Tongue (tissue), 2 donors: Measurements from ENCODE around the gene MIS12. TPM values are rescaled to one million over a fixed set of nuclear protein-coding genes. Genes with fewer than 3 reads are reported as not detected.
A peak's percentile ranks its signal among the peaks of the same experiment; 100 is the strongest.

Experiments
- DNase-seq: peaks from one replicate; pipeline ENCODE4 v3.0.0-alpha.2; 2015
- total RNA-seq: library from RNA; depleted of rRNA; stranded (reverse); fragments of >200 nt; gene quantifications from one replicate; pipeline ENCODE4 v1.2.3, GENCODE V29; 2014

Gene MIS12
- total RNA-seq, 1 donor from 2014 or later: 68.2 TPM

- no peak for DNase-seq
These were observed 13.9 kb downstream of the MIS12 start for GRCh38 chr17:5500247-5500588.

DNA sequence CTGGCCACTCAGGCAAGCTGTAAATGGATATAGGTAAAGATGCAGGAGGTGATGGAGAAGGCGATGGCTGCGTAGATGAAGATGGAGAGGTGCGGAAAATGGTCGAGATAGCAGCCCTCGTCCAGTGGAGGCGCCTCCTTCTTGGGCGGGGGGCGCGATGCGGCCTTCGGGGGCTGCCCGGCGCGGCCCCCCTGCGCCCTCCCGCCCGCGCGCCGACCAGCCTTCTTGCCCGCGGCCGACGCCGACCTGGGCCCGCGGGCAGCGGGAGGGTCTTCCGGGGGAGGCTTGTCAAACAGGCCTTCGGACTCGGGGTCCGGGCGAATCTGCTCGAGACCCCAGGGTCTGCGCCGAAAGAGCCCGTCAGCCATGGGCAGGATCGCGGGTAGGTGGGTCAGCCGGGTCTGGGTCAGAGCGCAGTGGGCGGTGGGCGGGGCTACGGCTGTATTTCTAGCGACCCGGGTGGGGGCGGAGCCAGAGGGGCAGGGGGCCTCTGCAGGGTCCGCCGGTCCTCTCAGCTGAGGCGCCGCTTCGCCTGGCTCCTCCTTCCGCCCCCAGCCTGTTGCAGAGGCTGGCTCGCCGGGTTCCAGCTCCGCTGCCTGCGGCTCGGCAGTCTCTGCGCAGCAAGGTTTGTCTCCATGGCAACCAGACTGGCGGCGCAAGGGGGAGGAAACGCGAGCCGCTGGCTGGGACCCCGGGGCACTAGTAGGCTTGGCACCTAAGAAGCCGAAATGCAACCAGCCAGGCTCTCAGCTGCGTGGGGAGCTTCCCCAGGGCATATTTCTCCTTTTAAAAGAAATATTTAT lies 14.4 kb downstream of the MIS12 start:
- DNase-seq: peak; percentile 98

- DNase-seq: no peak
These were observed 15.3 kb downstream of the MIS12 start for GRCh38 chr17:5501685-5502084.

GRCh38 chr17:5502552-5502951 lies 16.2 kb downstream of the MIS12 start:
- no peak for DNase-seq

DNA sequence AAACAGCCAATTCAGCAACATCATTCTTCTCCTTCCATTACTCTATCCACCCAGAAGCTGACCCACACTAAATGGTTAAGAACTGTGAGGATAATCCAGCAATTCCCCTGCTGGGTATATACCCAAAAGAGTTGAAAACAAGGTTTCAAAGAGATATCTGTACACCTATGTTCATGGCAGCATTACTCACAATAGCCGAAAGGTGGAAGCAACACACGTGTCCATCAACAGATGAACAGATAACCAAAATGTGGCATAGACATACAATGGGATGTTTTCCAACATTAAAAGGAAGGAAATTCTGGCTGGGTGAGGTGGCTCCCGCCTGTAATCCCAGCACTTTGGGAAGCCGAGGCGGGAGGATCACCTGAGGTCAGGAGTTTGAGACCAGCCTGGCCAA lies 19.9 kb downstream of the MIS12 start:
- DNase-seq: no peak

- DNase-seq: no peak
These were observed 22.4 kb downstream of the MIS12 start for GRCh38 chr17:5508810-5509209.

GRCh38 chr17:5509482-5509881 lies 23.1 kb downstream of the MIS12 start:
- DNase-seq: no peak

GRCh38 chr17:5510771-5511170 lies 24.4 kb downstream of the MIS12 start:
- DNase-seq: no peak

GRCh38 chr17:5511401-5512225 lies 25.2 kb downstream of the MIS12 start:
- DNase-seq: peak; percentile 44

DNA sequence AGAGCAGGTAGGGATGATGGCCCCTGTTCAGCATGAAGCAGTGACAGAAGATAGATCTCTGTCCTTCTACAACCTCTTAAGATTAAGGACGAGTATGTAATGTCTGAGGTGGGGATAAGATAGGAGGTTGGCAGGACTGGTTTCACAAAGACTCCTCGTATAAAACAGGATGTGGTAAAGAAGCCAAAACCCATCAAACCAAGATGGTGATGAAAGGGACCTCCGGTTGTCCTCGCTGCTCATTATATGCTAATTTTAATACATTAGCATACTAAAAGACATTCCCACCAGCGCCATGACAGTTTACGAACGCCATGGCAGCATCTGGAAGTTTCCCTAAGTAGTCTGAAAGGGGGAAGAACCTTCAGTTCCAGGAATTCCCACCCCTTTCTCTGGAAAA lies 27.3 kb downstream of the MIS12 start:
- DNase-seq: no peak

- DNase-seq: no peak
These were observed 28.6 kb downstream of the MIS12 start for GRCh38 chr17:5514976-5515375.

DNA sequence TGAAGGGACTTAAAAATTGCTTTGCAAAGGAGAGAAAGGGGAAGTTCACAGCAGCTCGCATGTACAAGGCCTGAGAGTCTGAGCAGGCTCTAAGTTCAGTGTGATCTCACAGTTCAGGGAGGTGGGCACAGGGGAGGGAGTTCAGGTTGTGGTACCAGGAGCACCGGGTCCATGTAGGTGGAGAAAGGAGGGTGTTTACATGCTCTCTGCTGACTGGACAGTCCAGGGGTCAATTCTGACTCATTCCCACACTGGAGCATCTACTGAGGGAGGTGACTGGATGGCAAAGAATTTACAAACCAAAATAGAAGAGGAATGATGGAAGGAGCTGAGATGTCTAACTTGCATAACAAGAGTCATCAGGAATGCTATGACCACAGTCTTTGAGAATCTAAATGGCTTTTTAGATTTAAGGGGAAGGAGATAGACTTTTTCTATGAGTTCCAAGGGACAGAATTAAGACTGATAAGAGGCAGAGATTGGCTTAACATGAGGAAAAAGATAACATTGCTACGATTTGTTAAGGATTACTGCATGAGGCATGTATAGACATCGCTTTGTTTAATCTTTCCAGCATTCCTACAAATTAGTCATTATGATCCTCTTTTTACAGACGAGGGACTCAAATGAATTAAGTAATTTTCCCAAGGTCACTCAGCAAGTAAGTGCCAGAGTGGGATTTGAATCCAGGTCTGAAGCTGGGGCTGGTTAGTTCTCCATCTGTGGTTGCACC lies 29.9 kb downstream of the MIS12 start:
- no peak for DNase-seq

GRCh38 chr17:5522476-5522875 lies 36.1 kb downstream of the MIS12 start:
- DNase-seq: no peak

DNA sequence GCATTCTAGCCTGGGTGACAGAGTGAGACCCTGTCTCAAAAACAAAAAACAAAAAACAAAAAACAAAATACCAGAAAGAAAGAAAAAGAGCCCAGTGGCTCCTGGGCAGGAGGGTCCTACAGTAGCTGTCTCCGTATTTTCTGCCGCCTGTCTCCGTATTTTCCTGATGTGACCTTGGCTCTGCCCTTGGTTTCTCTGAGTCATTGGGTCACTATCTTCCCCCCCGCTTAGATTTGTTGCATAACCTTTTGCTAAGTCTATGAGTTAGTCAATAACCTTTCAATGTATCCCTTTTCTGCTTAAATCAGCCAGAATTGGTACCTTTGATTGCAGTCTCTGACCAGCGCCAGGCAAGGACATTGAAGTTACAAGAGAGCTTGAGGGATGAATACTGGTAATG lies 36.9 kb downstream of the MIS12 start:
- DNase-seq: no peak

- DNase-seq: peak; percentile 98
These were observed 40.6 kb downstream of the MIS12 start for GRCh38 chr17:5526821-5527598.

DNA sequence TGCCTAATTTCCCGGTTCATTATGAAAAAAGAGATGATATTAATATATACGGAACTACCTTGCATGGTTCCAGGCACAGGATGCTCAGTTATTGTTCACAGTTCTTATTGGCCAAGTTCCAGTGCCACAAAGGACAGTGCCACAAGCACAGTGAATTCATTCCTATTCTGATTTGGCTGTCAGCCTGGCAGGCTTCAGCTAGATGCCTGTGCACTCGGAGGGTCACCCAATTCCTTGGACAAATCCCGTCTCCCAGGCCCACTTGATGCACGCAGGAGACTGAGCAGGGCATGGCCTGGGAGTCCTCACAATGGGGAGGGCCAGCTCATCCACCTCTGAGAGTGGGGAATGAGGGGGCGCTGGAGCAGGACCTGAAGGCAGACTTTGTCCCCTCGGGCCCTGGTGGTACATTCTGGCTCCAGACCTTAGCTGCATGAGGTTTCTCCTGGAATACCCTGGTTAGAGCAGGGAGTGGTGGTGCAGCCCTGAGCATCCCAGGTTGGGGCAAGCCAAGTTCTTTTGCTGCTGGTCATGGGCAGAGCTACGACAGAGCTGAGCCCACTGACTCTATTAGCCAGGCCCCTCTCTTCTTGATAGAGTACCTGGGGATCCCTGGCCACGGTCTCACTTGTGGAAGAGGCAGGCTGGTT lies 41.4 kb downstream of the MIS12 start:
- DNase-seq: peak; percentile 50

- DNase-seq: no peak
These were observed 44.1 kb downstream of the MIS12 start for GRCh38 chr17:5530265-5531084.

GRCh38 chr17:5531085-5531418 lies 44.7 kb downstream of the MIS12 start:
- DNase-seq: no peak

- DNase-seq: no peak
These were observed 46.2 kb downstream of the MIS12 start for GRCh38 chr17:5532581-5532980.

GRCh38 chr17:5533486-5534315 lies 47.3 kb downstream of the MIS12 start:
- no peak for DNase-seq
